ENCODE results near the gene SCN5A.

SCN5A gene

DNA sequence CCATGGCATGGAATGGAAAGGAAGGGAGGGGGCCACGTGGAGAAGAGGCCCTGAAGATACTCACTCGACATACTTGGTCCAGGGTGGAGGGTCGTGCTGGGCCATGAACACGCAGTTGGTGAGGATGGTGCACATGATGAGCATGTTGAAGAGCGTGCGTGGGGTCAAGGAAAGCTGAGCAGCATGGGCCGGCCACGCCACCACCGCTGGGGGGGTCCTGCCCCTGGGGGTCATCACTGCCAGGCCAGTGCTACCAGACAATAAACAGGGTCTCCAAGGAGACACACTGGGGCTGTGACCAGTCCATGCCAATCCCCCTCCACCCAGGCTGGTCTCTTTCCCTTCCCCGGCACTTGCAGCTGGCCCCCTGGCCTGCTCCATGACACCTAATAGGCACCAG lies 27.2 kb downstream of the SCN5A start:
- no peak for DNase-seq (ENCODE audit: low spot score)

DNA sequence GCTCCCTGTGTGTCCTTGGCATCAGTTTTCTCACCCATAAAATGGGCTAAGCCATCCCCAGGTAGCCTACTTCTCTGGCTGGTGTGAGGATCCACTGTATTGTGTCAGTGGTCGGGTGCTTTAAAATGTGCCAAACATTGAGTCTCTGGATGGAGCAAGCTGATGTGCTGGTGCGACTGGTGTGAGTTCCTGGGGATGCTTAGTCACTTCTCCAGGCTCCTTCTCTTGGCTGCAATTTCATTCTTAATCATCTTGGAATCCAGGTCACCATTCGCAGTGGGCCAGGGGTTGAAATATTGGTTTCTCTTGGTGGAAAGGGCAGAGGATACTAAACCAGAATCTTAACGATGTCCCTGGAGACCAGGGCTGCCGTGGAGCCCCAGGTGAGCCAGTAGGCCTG lies 29.3 kb downstream of the SCN5A start:
- DNase-seq (ENCODE audit: low spot score) = peak; percentile 12

DNA sequence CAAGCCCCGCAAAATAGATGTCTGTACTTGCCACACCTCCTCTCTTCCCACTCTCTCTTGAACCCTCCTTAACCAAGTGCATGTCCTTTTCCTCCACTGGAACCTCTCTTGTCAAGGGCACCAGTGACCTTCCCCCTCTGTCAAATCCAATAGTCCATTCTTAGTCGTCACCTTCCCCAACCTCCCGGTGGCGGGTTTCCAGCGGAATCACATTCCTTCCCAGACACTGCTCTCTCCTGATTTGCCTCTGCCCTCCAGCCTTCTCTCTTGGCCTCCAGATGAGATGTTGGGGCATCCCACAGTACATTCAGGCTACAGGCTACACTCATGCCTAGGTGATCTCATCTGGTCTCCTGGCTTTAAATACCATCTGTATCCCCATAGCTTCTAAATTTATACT lies 31.1 kb downstream of the SCN5A start:
- no peak for DNase-seq (ENCODE audit: low spot score)

DNA sequence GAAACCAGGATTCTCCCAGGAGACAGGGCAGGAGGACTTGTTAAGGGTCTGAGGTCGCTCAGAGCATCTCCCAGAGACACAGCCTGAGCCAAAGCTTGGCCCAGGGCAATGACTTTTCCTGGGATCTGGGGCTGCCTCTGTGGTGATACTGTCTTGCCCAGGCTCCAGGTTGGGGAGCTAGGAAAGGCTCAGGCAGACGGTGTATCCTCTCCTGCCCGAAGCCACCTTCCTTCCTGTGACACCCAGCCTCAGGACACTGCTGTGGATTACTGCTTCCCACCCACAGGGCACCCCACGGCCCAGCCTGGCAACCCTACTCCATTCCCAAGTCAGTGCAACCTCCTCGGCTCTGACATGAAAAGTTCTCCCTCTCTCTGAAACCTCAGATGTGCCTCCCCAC lies 31.9 kb downstream of the SCN5A start:
- DNase-seq (ENCODE audit: low spot score) = no peak

DNA sequence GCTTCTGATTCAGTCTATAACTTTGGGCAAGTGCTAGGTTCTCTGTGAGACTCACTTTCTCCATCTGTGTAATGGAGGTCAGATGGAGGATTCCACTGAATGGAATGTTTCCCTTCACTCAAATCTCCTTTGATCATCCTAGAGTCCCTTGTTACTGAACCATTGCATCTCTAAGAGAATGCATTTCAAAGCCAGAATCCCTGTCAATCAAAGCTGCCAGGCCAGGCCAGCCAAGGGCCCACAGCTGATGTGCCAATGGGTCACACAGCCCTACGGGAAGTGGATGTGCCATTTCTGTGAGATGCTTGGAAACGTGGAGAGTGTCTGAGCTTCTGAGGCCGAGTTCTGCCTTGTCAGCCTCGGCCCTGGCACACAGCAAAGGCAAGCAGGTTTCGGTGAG lies 32.4 kb downstream of the SCN5A start:
- DNase-seq (ENCODE audit: low spot score) = no peak

DNA sequence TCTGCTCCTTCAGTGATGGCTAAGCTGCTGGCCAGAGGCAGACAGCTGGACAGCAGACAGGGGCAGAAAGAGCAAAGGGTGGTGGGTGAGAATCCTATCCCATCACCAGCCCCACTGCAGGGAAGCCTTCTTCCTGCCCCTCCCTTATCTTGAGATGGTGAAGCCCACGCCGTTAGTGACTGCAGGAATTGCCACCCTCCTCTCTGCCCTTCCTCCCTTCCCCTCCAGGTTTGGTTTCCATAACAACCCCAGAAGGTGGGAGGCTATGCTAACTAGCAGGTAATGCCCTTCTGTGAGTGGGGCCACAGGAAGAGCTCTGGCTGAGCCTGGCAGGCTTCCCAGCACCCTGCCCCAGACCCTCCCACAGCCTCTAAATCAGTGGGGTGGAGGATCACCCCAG lies 32.8 kb downstream of the SCN5A start:
- no peak for DNase-seq (ENCODE audit: low spot score)

DNA sequence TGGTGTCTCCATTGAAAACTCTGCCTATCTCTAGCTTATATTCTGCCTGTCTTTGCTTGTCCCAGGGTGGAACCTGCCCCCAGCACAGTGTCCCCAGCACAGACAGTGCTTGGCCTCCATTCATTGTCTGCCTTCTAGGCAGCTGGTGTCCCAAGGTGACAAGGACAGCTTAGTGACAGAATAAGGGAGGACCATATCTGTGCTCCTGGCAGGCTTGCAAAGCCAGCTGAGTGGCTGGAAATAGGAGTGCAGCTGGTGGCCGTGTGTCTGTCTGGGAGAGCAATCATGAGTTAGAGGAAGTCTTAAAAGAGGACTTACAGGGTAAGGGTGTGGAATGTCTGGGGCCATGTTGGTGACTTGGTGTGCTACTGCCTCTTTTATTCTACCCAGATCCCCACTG lies 33.4 kb downstream of the SCN5A start:
- DNase-seq (ENCODE audit: low spot score) = no peak

DNA sequence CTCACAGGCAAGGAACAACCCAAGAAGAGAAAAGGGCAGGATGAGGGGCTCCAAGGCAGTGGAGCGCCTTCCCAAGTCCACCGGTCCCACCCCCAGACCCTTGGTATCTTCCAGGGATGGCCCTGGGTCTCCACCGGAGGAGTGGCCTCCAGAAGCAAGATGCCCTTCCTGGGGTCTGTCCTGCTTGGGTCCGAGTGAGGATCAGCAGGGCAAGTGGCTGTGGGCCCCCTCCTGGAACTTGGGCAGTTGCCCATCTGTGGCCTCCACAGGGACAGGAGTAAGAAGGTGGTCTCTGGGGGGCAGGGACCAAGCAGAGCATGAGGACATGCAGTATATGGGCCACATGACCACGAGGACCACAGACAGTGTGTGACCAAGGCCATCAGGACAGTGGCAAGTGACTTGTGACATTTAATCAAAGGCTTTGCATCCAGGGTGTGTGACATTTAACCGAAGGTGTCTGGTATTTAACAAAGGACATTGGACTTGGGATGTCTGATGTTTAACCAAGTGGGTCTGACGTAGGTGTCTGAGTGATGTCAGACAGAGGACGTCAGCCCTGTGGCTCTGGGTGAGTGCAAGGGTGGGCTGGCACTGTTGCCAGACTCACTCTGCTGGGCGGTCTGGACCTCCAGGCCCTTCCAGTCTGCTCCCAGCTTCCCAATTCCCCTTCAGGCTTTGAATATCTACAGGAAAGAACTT lies 34.7 kb downstream of the SCN5A start:
- DNase-seq (ENCODE audit: low spot score) = no peak

DNA sequence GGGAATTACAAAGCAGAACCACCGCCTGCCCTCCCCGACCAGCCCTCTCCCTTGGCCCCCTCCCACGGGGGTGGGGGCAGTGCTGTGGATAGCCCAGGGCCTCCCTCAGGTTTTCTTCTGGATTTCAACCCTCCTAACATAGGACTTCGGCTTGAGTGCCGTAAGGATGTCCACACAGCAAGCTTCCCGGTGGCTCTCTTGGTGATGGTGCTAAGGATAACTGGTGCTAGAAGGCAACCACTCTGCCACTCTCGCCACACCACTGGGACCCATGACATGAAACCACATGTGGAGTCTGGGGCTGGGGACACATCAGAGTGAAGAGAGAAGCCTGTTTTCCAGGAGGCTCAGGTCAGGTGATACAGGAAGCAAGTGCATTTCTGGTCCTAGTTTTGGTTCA lies 35.4 kb downstream of the SCN5A start:
- no peak for DNase-seq (ENCODE audit: low spot score)

DNA sequence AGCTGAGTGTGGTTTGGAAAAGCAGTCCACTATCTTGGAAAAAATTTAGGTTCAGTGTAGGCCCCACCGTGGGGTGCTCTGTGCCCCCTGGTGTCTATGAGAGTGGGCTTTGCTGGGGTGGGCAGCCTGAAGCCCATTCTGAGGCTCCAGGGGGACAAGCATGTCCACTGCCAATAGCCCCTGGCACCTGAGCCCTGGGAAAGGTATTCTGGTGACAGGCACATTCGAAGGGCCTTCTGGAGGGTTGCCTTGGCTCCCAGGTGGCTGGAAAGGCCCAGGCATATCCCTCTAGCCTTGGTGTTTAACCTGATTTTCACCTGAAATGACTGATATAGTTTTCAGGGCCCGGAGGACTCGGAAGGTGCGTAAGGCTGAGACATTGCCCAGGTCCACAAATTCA lies 36.1 kb downstream of the SCN5A start:
- DNase-seq (ENCODE audit: low spot score) = no peak

DNA sequence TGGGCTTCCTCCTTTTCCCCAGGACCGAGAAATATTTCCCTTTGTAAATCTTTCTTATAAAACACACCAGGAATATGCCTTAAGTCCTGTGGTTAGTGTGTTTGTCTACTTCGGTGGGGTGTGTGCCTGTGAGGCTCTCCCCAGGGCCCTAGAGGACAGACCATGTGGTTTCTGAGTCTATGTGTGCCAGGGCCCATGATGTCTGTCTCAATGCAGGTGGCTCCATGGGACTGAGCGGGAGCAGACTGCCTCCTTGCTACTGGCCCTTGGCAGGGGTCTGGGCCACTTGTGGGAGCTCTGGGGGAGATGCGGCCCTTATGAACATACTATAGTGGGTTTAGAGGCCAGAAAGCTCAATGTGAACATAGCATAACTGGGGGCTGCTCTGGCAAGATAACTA lies 37.6 kb downstream of the SCN5A start:
- DNase-seq (ENCODE audit: low spot score) = no peak

DNA sequence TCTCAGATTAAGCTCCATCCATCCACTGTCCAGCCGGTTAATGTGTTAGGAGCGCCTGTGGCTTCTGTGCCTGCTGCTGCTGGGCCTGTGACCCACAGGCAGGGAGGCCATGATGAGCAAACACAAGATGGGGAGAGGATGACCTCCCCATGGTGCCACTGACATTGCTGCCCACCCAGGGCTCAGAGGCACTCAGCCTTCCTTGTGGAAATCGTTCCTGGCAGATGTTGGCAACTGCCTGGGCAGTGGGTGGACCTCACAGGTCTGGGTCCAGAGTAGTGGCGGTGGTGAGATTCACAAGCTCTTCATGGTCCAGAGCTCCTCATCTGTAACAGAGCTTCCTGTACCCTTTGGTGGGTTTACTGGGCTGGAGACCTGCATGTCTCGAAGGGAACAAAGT lies 38.6 kb downstream of the SCN5A start:
- no peak for DNase-seq (ENCODE audit: low spot score)

DNA sequence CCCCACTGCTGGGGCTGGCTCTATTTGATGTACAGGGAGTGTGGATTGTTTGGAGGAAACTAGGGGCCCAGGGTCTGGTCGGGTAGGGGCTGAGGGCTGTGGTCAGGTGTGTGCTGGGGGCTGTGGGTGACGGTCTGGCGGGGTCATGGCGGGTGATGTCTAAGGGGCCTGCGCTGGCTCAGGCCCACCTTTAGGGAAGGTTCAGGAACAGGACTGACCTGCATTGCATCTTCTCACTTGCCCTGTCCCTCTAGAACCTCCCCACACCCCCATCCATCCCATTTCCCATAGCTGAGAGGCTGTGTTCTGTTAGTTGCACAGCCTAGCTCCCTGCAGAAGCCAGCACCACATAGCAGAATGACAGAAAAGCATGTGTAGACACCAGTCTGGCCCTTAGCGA lies 39.1 kb downstream of the SCN5A start:
- DNase-seq (ENCODE audit: low spot score) = no peak

DNA sequence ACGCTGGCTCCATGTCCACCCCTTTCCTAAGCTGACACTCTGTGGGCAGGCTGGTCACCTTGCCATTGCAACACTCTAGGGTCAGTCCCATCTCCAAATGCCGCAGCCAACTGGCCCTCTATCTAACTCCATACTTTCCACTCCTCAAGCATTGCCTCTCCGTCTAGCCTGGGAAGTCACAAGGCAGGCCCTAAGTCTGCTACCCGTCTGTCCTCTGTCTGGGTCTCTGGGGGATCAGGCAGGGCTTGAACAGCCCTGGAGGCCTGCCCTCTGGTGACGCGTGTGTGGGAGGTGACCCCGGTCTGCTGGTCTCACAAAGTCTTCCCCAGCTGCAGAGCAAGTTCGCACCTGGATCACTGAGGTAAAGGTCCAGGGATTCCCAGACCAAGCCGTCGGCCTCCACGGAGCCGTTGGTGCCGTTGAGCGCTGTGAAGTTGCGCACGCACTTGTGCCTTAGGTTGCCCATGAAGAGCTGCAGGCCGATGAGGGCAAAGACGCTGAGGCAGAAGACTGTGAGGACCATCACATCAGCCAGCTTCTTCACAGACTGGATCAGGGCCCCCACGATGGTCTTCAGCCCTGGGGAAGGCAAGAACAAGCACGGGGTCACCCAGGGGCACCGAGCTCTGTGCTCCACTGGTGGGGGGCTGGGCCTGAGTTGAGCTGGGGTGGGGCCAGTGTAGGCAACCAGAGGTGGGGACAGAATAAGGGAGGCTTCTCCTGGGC lies 39.9 kb downstream of the SCN5A start:
- no peak for DNase-seq (ENCODE audit: low spot score)

DNA sequence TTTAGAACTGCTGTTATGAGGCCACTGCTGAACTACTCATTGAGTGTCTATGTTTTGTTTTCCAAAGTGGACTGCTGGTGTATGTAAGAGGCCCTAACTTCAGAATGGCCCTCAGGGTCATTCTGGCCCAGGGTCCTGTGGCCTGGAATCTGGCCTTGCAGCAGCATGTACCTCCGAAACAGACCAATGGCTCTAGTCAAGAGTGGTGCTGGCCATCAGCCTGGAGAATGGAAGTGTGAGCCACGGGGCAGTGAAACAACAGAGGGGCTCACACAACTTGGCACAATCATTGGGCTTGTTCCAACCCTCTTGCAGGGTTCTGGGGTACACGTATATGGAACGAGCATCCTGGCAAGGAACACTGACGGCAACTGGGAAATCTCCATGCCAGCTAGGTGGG lies 40.5 kb downstream of the SCN5A start:
- no peak for DNase-seq (ENCODE audit: low spot score)

DNA sequence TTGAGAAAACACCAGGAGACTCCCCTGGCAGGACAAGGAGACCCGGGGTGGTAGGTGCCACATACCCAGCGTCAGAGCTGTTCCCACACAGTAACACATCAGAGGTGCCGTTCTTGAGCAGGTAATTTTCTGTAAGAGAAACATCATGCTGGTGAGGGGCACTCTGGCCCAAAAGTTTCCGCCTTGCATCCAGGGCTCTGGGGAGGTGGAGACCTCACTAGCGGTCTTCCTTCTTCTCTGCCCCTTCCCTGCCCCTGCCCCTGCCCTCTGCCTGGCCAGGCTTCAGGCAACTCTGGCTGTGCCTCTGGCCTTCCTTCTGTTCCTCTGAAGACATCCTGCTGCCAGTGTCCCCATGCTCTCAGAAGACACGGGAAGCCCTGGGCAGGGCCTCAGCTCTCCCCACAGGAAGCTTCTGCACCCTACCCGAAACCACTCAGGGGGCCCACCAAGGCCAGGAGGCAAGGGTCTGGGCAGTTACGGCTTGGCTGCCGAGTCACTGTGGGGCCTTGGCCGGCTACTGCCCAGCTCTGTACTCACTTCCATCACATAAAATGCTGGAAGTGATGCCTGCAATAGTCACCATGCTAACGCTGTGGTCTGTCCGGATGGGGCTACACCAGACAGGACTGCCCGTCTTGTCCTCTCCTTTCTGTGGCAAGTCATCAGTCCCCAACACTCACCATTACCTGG lies 41.3 kb downstream of the SCN5A start:
- no peak for DNase-seq (ENCODE audit: low spot score)

DNA sequence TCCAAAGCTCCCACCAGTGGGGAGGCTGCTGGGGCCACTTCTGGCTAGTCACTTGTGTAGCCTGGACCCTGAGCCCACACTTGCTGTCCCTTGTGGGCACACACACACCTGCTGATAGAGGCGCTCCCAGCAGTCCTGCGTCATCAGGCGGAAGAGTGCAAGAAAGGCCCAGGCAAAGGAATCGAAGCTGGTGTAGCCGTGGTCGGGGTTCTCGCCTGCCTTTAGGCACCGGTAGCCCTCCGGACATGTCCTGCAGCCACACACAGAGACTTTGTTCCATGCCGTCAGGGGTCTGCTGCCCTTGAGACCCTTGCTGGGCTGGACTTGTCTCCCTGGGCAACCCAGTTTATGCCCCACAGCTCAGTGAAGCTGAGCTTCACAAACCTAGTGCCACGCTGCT lies 42.9 kb downstream of the SCN5A start:
- no peak for DNase-seq (ENCODE audit: low spot score)

DNA sequence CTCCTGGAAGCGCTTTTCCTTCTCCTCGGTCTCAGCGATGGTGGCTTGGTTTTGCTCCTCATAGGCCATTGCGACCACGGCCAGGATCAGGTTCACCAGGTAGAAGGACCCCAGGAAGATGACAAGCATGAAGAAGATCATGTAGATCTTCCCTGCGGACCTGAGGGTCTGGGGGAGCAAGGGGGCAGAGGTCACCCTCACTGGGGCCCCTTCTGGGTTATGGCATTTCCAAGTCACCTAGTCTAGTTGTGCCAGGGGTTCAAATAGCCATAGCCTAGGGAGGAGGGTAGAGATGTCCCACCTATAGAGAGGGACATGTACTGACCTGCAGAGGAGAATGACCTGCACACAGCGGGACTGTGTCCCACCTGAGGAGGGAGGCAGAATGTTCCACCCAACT lies 43.5 kb downstream of the SCN5A start:
- no peak for DNase-seq (ENCODE audit: low spot score)

DNA sequence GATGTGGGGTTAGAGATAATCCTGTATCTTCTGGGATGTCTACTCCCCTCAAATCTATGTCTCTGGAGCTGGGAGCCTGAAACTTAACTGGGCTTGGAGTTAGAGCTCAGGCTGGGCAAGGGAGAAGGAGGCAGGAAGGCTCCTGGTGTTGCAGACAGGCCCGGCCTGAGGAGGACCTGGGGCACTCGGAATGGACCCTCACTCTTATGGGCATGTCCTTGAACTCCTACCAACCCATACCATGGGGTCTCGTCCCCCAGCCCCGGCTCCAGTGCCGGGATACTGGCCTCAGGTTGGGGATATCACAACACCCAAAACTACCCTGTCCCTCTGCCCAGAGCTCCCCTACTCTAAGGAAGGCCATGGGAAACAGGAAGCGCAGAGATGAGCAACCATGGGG lies 45.2 kb downstream of the SCN5A start:
- DNase-seq (ENCODE audit: low spot score) = no peak

DNA sequence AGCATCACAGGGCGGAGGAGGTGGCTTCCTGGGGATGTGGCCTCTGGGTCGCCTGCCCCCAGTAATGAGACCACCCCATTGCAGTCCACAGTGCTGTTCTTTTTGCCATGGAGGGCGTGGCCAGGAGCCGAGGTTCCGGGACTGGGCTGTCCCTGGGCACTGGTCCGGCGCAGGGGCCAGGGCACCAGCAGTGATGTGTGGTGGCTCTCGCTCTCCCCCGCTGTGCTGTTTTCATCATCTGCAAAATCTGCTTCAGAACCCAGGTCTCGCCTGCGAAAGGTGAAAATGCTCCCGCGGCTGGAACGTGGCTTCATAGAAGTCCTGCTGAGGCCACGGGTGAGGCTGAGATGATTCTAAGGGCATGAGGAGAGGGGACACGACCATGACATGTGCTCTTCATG lies 45.8 kb downstream of the SCN5A start:
- DNase-seq (ENCODE audit: low spot score) = no peak

DNA sequence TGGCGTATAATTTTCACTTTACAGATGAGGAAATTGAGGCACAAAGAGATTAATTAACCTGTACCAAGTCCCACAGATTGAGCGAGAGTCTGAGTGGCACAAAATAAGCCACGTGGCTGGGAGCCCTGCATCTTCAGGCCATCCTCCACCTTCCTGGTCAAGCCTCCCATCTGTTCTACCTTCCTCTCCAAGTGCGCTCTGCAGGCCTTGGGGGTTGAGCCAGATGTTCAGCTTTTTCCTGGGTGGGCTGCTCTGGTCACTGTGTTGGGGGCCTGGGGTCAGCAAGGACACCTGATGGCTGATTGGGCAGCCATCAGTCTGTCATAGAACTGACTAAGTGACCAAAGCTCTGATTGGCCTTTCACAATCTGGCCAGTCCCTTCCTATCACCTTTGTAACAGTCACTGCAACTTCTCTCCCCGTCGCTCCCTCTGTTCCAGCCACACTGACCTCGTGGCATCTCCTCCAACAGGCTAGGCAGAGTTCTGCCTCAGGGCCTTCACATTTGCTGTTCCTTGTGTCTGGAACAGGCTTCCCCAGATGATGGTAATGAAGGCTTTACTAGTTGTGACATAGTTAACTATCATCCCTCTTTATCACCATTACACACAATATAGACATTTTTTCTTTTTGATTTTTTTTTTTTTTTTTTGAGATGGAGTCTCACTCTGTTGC lies 46.8 kb downstream of the SCN5A start:
- DNase-seq (ENCODE audit: low spot score) = no peak

DNA sequence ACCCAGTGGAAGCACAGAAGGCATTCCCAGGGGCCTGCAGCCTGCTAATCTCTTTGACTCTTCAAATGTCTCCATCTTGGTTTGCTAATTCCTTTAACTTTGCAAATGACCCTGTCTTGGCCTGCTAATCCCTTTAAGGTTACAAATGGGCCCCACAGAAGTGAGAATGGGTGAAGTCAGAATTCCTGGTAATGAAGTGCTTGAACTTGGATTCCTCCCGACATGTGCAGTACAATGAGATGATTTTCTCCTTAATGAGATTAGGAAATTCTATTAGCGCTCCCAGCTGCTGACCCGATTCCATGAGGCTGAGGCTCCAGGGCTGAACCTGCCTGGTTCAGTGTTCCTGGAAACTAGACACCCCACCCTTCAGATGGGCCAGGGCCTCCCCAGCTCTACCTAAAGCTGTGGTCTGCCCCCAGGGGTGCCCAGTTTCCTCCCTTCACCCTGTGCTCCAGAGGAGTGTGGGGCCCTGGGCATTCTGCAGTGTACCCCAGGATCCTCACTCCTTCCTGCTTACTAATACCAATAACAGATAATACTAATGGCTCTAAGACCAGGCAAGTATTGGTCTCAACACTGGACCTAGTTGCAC lies 47.4 kb downstream of the SCN5A start:
- no peak for DNase-seq (ENCODE audit: low spot score)

DNA sequence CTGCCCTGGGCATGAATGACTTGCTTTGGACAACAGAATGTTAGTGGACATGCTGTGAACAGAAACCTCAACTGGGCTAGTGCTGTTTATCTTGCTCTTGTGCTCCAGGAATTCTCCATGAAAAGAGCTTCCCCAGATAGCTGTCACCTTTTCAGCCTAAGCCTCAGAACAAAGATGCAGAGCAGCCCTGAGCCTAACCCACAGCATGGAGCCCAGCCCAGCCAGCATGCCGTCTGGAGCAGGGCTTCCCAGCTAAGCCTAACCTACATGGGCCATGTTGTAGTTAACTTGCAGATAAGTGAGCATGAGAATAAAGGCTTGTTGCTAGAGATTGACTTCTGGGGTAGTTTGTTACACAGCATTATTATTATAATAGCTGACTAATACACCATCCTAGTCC lies 48.9 kb downstream of the SCN5A start:
- DNase-seq (ENCODE audit: low spot score) = no peak

Measured in AG08395 (cell line).